B cell (primary cell): Measurements from ENCODE around the gene WASHC3. TPM values are rescaled to one million over a fixed set of nuclear protein-coding genes. Genes with fewer than 3 reads are reported as not detected.

ENCODE experiments used
- ATAC-seq: fragments of 200-7000 bp; cut with Tn5 transposase; one replicate; pipeline ENCODE4 v1.10.0; 2021; ENCODE audit warnings: low read depth, mild to moderate bottlenecking, moderate number of reproducible peaks, moderate library complexity
- CTCF ChIA-PET: fragments of 350-600 bp; sonication (Branson Sonifier 250); formaldehyde crosslinking; loops from one replicate; lab custom pipeline; 2021; ENCODE audit warnings: antibody characterized with exemption, inconsistent platforms; lab: Charles Lee
- POLR2A ChIA-PET: fragments of 350-600 bp; sonication (Branson Sonifier 250); formaldehyde crosslinking; loops from one replicate; lab custom pipeline; 2021; ENCODE audit warnings: antibody characterized with exemption; lab: Charles Lee
- DNase-seq: peaks from one replicate; pipeline ENCODE4 v3.0.0; 2013
- H2AFZ ChIP-seq: 2 replicates; pipeline ENCODE4 v1.6.1; 2012; ENCODE audit warnings: mild to moderate bottlenecking, low read depth, low read length; ENCODE audit not compliant: insufficient read depth, poor library complexity, severe bottlenecking
- H3K27ac ChIP-seq, 2 donors: 1 replicate in 1 of 2; 2 replicates in 1 of 2; pipeline ENCODE4 v1.5.1; 2012 to 2013; ENCODE audit warnings: low read length in 2 of 2, mild to moderate bottlenecking in 2 of 2, moderate library complexity in 1 of 2
- H3K27me3 ChIP-seq, 4 experiments: fragments of 200-600 bp in 1 of 4; sonication (generic) in 1 of 4; replicated peaks in 1 of 4; 1 replicate in 2 of 4; 2 replicates in 2 of 4; pipeline versions ENCODE4 v1.6.1 to v1.7.0; 2013 to 2016; ENCODE audit warnings: low read length in 3 of 4, mild to moderate bottlenecking in 2 of 4, mixed read lengths in 1 of 4, moderate library complexity in 1 of 4; ENCODE audit not compliant: insufficient read depth in 4 of 4, control insufficient read depth in 3 of 4; ENCODE audit errors: control extremely low read depth in 1 of 4
- H3K36me3 ChIP-seq, 2 experiments: replicated peaks in 1 of 2; 1 replicate in 1 of 2; 2 replicates in 1 of 2; pipeline versions ENCODE4 v1.6.1 to v1.7.1; 2013; ENCODE audit warnings: low read length in 1 of 2; ENCODE audit not compliant: insufficient read depth in 2 of 2, control insufficient read depth in 1 of 2; ENCODE audit errors: control extremely low read depth in 1 of 2, extremely low read depth in 1 of 2
- H3K4me1 ChIP-seq, 2 donors: fragments of 200-600 bp in 1 of 2; sonication (generic) in 1 of 2; 1 replicate in 1 of 2; 2 replicates in 1 of 2; pipeline versions ENCODE4 v1.5.1 to v1.6.1; 2013 to 2017; ENCODE audit warnings: low read length in 2 of 2; ENCODE audit not compliant: control insufficient read depth in 2 of 2, insufficient read depth in 2 of 2
- H3K4me2 ChIP-seq: replicated peaks from 2 replicates; pipeline ENCODE3; 2012; ENCODE audit warnings: mild to moderate bottlenecking, low read depth, low read length; ENCODE audit not compliant: poor library complexity, severe bottlenecking
- H3K4me3 ChIP-seq, 5 experiments: fragments of 200-600 bp in 1 of 5; sonication (generic) in 1 of 5; 1 replicate in 3 of 5; 2 replicates in 2 of 5; pipeline versions ENCODE4 v1.5.1 to v1.7.0; 2011 to 2016; ENCODE audit warnings: low read length in 4 of 5, mild to moderate bottlenecking in 4 of 5, low read depth in 2 of 5, control low read depth in 1 of 5, moderate library complexity in 1 of 5; ENCODE audit not compliant: insufficient read depth in 1 of 5; ENCODE audit errors: control extremely low read depth in 1 of 5, extremely low read depth in 1 of 5
- H3K79me2 ChIP-seq: fragments of 200-600 bp; sonication (generic); one replicate; pipeline ENCODE4 v1.6.0; 2016; ENCODE audit warnings: low read length; ENCODE audit not compliant: control insufficient read depth, insufficient read depth
- H3K9ac ChIP-seq: fragments of 200-600 bp; sonication (generic); 2 replicates; pipeline ENCODE4 v1.6.1; 2017; ENCODE audit warnings: mild to moderate bottlenecking, low read length, moderate library complexity
- H3K9me3 ChIP-seq, 3 donors: one replicate each; pipeline versions ENCODE4 v1.6.1 to v1.7.1; 2013; ENCODE audit warnings: low read length in 2 of 3; ENCODE audit not compliant: control insufficient read depth in 2 of 3, insufficient read depth in 1 of 3; ENCODE audit errors: control extremely low read depth in 1 of 3
- H4K20me1 ChIP-seq: 2 replicates; pipeline ENCODE4 v1.6.0; 2012; ENCODE audit warnings: mild to moderate bottlenecking, low read length; ENCODE audit not compliant: insufficient read depth, control insufficient read depth, poor library complexity, severe bottlenecking
- H3K27ac Mint-ChIP-seq: one replicate; pipeline ENCODE4 v1.8.0; 2021; ENCODE audit warnings: mixed read lengths
- H3K27me3 Mint-ChIP-seq: one replicate; pipeline ENCODE4 v1.8.0; 2021; ENCODE audit warnings: mixed read lengths
- H3K4me1 Mint-ChIP-seq: one replicate; pipeline ENCODE4 v1.8.0; 2021; ENCODE audit warnings: mixed read lengths
- H3K4me3 Mint-ChIP-seq: one replicate; pipeline ENCODE4 v1.8.0; 2021; ENCODE audit warnings: mixed read lengths
- H3K9me3 Mint-ChIP-seq: one replicate; pipeline ENCODE4 v1.8.0; 2022; ENCODE audit warnings: mixed read lengths; ENCODE audit not compliant: insufficient read depth
- EZH2 ChIP-seq: IDR thresholded peaks from 2 replicates; pipeline ENCODE4 v1.6.1; 2012; ENCODE audit warnings: borderline replicate concordance, low read depth, mild to moderate bottlenecking, moderate library complexity, low read length; ENCODE audit not compliant: insufficient read depth, poor library complexity, severe bottlenecking
- WGBS: methylation state at CpG from one replicate; pipeline ENCODE4 v1.1.5; 2013; ENCODE audit warnings: missing lambda C conversion rate; ENCODE audit not compliant: insufficient coverage; 5-methylcytosine and 5-hydroxymethylcytosine counted together
- intact Hi-C: fragments of 100-400 bp; cut with micrococcal nuclease; formaldehyde crosslinking; loops from one replicate; pipeline ENCODE4 v1.10.0; 2022
- polyA plus RNA-seq: library from polyadenylated mRNA; depleted of rRNA; stranded (reverse); fragments of >200 nt; gene quantifications from 2 replicates; pipeline ENCODE4 v1.2.3, GENCODE V29; 2012
- total RNA-seq, 2 donors: library from RNA; stranded (reverse); fragments of 120-200 nt in 1 of 2; gene quantifications; 1 replicate in 1 of 2; 2 replicates in 1 of 2; pipeline versions ENCODE4 v1.2.3 to v1.2.4, GENCODE V29; 2013 to 2022
- TF ChIP-seq, protein P1 (sequence below): fragments of 200-600 bp; IDR thresholded peaks from one replicate; pipeline ENCODE4 v1.8.0; 2022; ENCODE audit warnings: antibody characterized with exemption, mild to moderate bottlenecking

Gene WASHC3
- total and polyA plus RNA-seq, 2 donors (not counting 1 experiment from before 2014, with no cell fraction given): 52.8 to 68.0 TPM

DNA sequence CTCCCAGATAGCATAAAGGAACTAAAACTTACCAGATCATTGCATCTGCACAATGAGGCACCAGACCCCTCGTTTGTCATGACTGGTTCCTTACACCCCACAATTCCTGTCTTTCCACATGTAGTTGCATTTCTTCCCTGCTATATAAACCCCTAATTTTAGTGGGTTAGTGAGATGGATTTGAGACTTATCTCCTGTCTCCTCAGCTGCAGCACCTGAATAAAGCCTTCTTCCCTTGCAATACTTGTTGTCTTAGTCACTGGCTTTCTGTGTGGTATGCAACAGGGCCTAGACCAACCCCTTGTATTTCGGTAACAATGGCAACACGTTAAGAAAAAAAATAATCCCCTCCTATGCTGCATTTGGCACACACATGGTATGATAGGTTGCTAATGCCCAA lies 45.1 kb upstream of the WASHC3 start:
- Mint-ChIP-seq H3K27ac (no peak overlapping the region), H3K27me3 (no peaks in the 10 kb centered on the region), H3K9me3 (no peaks in the 10 kb centered on the region), H3K4me1 (no peaks in the 10 kb centered on the region), H3K4me3 (no peak overlapping the region)
- H3K79me2 ChIP-seq: no peaks in the 10 kb centered on the region
- CTCF ChIA-PET: interaction anchor here (0.8 kb wide), 1 partner anchor 15 kb away, joined by 3 read pairs; no protein-coding TSS in a partner anchor
- TF ChIP-seq EZH2: no peak
- TF ChIP-seq, protein P1, sequence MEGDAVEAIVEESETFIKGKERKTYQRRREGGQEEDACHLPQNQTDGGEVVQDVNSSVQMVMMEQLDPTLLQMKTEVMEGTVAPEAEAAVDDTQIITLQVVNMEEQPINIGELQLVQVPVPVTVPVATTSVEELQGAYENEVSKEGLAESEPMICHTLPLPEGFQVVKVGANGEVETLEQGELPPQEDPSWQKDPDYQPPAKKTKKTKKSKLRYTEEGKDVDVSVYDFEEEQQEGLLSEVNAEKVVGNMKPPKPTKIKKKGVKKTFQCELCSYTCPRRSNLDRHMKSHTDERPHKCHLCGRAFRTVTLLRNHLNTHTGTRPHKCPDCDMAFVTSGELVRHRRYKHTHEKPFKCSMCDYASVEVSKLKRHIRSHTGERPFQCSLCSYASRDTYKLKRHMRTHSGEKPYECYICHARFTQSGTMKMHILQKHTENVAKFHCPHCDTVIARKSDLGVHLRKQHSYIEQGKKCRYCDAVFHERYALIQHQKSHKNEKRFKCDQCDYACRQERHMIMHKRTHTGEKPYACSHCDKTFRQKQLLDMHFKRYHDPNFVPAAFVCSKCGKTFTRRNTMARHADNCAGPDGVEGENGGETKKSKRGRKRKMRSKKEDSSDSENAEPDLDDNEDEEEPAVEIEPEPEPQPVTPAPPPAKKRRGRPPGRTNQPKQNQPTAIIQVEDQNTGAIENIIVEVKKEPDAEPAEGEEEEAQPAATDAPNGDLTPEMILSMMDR: no peak
- no peak overlapping the region for H3K4me3 ChIP-seq
- peaks cover 27 to 62% of the 10 kb centered on the region in 2 experiments for H3K36me3 ChIP-seq
- H3K27me3 ChIP-seq: no peaks in the 10 kb centered on the region
- no peak overlapping the region for H3K9ac ChIP-seq
- peaks cover 0 to 5% (median 3%) of the 10 kb centered on the region in 3 donors for H3K9me3 ChIP-seq
- DNase-seq (no peak), ATAC-seq (no peak)
- no CpG with 5 or more reads among the region's 3 CpGs for WGBS
- no peak overlapping the region for H3K27ac ChIP-seq
- intact Hi-C loops: no loop called here
- H4K20me1 ChIP-seq: no peaks in the 10 kb centered on the region
- no peak overlapping the region for H3K4me2 ChIP-seq
- H2AFZ ChIP-seq: no peak overlapping the region
- POLR2A ChIA-PET: no interaction called here
- no peaks in the 10 kb centered on the region for H3K4me1 ChIP-seq

- DNase-seq (no peak), ATAC-seq (no peak)
- no peaks in the 10 kb centered on the region for H4K20me1 ChIP-seq
- Mint-ChIP-seq H3K9me3 (no peaks in the 10 kb centered on the region), H3K4me3 (no peak overlapping the region), H3K27me3 (no peaks in the 10 kb centered on the region), H3K4me1 (no peaks in the 10 kb centered on the region), H3K27ac (no peak overlapping the region)
- no peak overlapping the region for H2AFZ ChIP-seq
- H3K27me3 ChIP-seq: no peaks in the 10 kb centered on the region
- H3K79me2 ChIP-seq: no peaks in the 10 kb centered on the region
- no peak overlapping the region for H3K4me3 ChIP-seq
- H3K9me3 ChIP-seq: no peaks in the 10 kb centered on the region
- POLR2A ChIA-PET: no interaction called here
- peaks cover 5 to 21% of the 10 kb centered on the region in 2 experiments for H3K36me3 ChIP-seq
- TF ChIP-seq, protein P1: no peak
- TF ChIP-seq EZH2: no peak
- H3K4me2 ChIP-seq: no peak overlapping the region
- WGBS: 80% methylated on average over 3 of the region's 3 CpGs
- CTCF ChIA-PET: interaction anchor here (0.8 to 1.5 kb wide), 2 partner anchors 12 to 15 kb away, joined by 3 to 4 read pairs; no protein-coding TSS in a partner anchor
- no peaks in the 10 kb centered on the region for H3K4me1 ChIP-seq
- intact Hi-C loops: no loop called here
- H3K27ac ChIP-seq: no peak overlapping the region
- no peak overlapping the region for H3K9ac ChIP-seq
Measured at GRCh38 chr12:102096855-102097254, 35.1 kb upstream of the WASHC3 start.
